H1 (cell line): Measurements from ENCODE around the gene RCL1. TPM values are rescaled to one million over a fixed set of nuclear protein-coding genes. Genes with fewer than 3 reads are reported as not detected.

Experiments
- CTCF ChIA-PET: fragments of 300-600 bp; sonication (Branson Sonifier 250); formaldehyde crosslinking; loops from one replicate; lab custom pipeline; 2021; ENCODE audit not compliant: partially characterized antibody; lab: Charles Lee
- POLR2A ChIA-PET: fragments of 300-600 bp; sonication (Branson Sonifier 250); formaldehyde crosslinking; loops from one replicate; lab custom pipeline; 2021; ENCODE audit warnings: inconsistent platforms; ENCODE audit not compliant: partially characterized antibody; lab: Charles Lee
- DNase-seq, 2 experiments: peaks; one replicate each; pipeline versions ENCODE4 v3.0.0 to v3.0.0-alpha.2; 2010 to 2022; ENCODE audit warnings: low spot score in 2 of 2, low read depth in 1 of 2, mixed read lengths in 1 of 2
- FAIRE-seq: peaks from 2 replicates; lab custom pipeline; 2011; peaks lifted over from hg19 to GRCh38; lab: Jason Lieb, UNC
- H2AFZ ChIP-seq: 2 replicates; pipeline ENCODE4 v1.8.1; 2012; ENCODE audit warnings: low read length, inconsistent platforms
- H2AK5ac ChIP-seq: 2 replicates; pipeline ENCODE4 v1.6.1; 2013; ENCODE audit warnings: low read depth, low read length
- H2BK120ac ChIP-seq: replicated peaks from 2 replicates; pipeline ENCODE3; 2013; ENCODE audit warnings: low read depth, low read length, inconsistent platforms
- H2BK12ac ChIP-seq: 2 replicates; pipeline ENCODE4 v1.6.1; 2013; ENCODE audit warnings: low read depth, low read length
- H2BK15ac ChIP-seq: 2 replicates; pipeline ENCODE4 v1.6.1; 2013; ENCODE audit warnings: low read length
- H2BK20ac ChIP-seq: 2 replicates; pipeline ENCODE4 v1.6.1; 2013; ENCODE audit warnings: low read length
- H2BK5ac ChIP-seq: 2 replicates; pipeline ENCODE4 v1.6.1; 2013; ENCODE audit warnings: low read depth, low read length
- H3K14ac ChIP-seq: 2 replicates; pipeline ENCODE4 v1.6.1; 2013; ENCODE audit warnings: inconsistent platforms; ENCODE audit not compliant: insufficient read length
- H3K18ac ChIP-seq: 2 replicates; pipeline ENCODE4 v1.6.1; 2013; ENCODE audit warnings: low read length; ENCODE audit errors: extremely low read depth
- H3K23ac ChIP-seq: 2 replicates; pipeline ENCODE4 v1.6.1; 2013; ENCODE audit warnings: inconsistent platforms; ENCODE audit not compliant: insufficient read length
- H3K23me2 ChIP-seq: 2 replicates; pipeline ENCODE4 v1.6.1; 2013; ENCODE audit warnings: low read depth, low read length
- H3K27ac ChIP-seq: 2 replicates; pipeline ENCODE4 v1.6.1; 2011; ENCODE audit warnings: low read depth, low read length, inconsistent platforms
- H3K27me3 ChIP-seq, 4 experiments: replicated peaks in 1 of 4; 1 replicate in 1 of 4; 2 replicates in 3 of 4; pipeline versions ENCODE4 v1.6.1 to v1.8.1; 2011 to 2013; ENCODE audit warnings: low read length in 3 of 4, mild to moderate bottlenecking in 3 of 4, inconsistent platforms in 2 of 4, mixed read lengths in 2 of 4, moderate library complexity in 1 of 4; ENCODE audit not compliant: control insufficient read depth in 3 of 4, insufficient read depth in 3 of 4; ENCODE audit errors: extremely low read depth in 1 of 4
- H3K36me3 ChIP-seq, 4 experiments: 2 replicates each; pipeline versions ENCODE4 v1.6.1 to v1.8.1; 2011 to 2013; ENCODE audit warnings: mild to moderate bottlenecking in 4 of 4, low read length in 3 of 4, moderate library complexity in 2 of 4, control low read depth in 1 of 4, inconsistent platforms in 1 of 4; ENCODE audit not compliant: insufficient read depth in 4 of 4, control insufficient read depth in 2 of 4
- H3K4ac ChIP-seq: replicated peaks from 2 replicates; pipeline ENCODE3; 2013; ENCODE audit warnings: low read length, low read depth, mixed read lengths, inconsistent platforms; ENCODE audit not compliant: insufficient read length
- H3K4me1 ChIP-seq, 4 experiments: replicated peaks in 1 of 4; 1 replicate in 1 of 4; 2 replicates in 3 of 4; pipeline versions ENCODE4 v1.6.1 to v1.8.1; 2011 to 2013; ENCODE audit warnings: low read length in 3 of 4, inconsistent platforms in 2 of 4, mixed read lengths in 1 of 4; ENCODE audit not compliant: insufficient read depth in 4 of 4, control insufficient read depth in 3 of 4
- H3K4me2 ChIP-seq, 2 experiments: 2 replicates each; pipeline versions ENCODE4 v1.6.1 to v1.8.1; 2011 to 2013; ENCODE audit warnings: low read depth in 2 of 2, low read length in 2 of 2, control low read depth in 1 of 2, inconsistent platforms in 1 of 2, mild to moderate bottlenecking in 1 of 2; ENCODE audit not compliant: insufficient read depth in 1 of 2
- H3K4me3 ChIP-seq, 4 experiments: fragments of 200-600, 300-600 bp in 1 of 4; sonication (generic), shearing (Covaris generic), sonication (Bioruptor Twin) in 1 of 4; 2 replicates each; pipeline versions ENCODE4 v1.5.1 to v1.8.1; 2011 to 2016; ENCODE audit warnings: low read length in 4 of 4, low read depth in 3 of 4, control low read depth in 2 of 4, inconsistent platforms in 2 of 4, mild to moderate bottlenecking in 2 of 4, mixed read lengths in 1 of 4, moderate library complexity in 1 of 4; ENCODE audit not compliant: insufficient read depth in 2 of 4; ENCODE audit errors: extremely low read depth in 1 of 4
- H3K56ac ChIP-seq: replicated peaks from 2 replicates; pipeline ENCODE3; 2013; ENCODE audit warnings: low read depth, mild to moderate bottlenecking, mixed read lengths, low read length, inconsistent platforms; ENCODE audit not compliant: insufficient read length
- H3K79me1 ChIP-seq: 2 replicates; pipeline ENCODE4 v1.6.1; 2013; ENCODE audit warnings: low read depth, low read length, control low read depth
- H3K79me2 ChIP-seq, 2 experiments: 2 replicates each; pipeline versions ENCODE4 v1.6.1 to v1.8.1; 2012 to 2013; ENCODE audit warnings: low read length in 2 of 2, mild to moderate bottlenecking in 2 of 2, inconsistent platforms in 1 of 2; ENCODE audit not compliant: insufficient read depth in 2 of 2, control insufficient read depth in 1 of 2
- H3K9ac ChIP-seq, 4 experiments: replicated peaks in 1 of 4; 1 replicate in 1 of 4; 2 replicates in 3 of 4; pipeline versions ENCODE4 v1.6.1 to v1.8.1; 2011 to 2013; ENCODE audit warnings: low read depth in 3 of 4, low read length in 3 of 4, control low read depth in 2 of 4, mild to moderate bottlenecking in 2 of 4, moderate library complexity in 2 of 4, inconsistent platforms in 1 of 4; ENCODE audit errors: extremely low read depth in 1 of 4
- H3K9me3 ChIP-seq, 2 experiments: 2 replicates each; pipeline versions ENCODE4 v1.6.1 to v1.8.1; 2012 to 2013; ENCODE audit warnings: mild to moderate bottlenecking in 2 of 2, moderate library complexity in 2 of 2, control low read depth in 1 of 2, inconsistent platforms in 1 of 2, low read depth in 1 of 2, low read length in 1 of 2, mixed read lengths in 1 of 2; ENCODE audit not compliant: insufficient read depth in 2 of 2
- H4K20me1 ChIP-seq, 2 experiments: replicated peaks in 1 of 2; 2 replicates each; pipeline versions ENCODE3 to v1.8.1; 2011 to 2013; ENCODE audit warnings: inconsistent platforms in 2 of 2, low read length in 2 of 2, mild to moderate bottlenecking in 1 of 2; ENCODE audit not compliant: insufficient read depth in 2 of 2, control insufficient read depth in 1 of 2
- H4K5ac ChIP-seq: 2 replicates; pipeline ENCODE4 v1.6.1; 2013; ENCODE audit warnings: low read length, low read depth, mixed read lengths, inconsistent platforms; ENCODE audit not compliant: insufficient read length
- H4K8ac ChIP-seq: 2 replicates; pipeline ENCODE4 v1.8.0; 2013; ENCODE audit warnings: mild to moderate bottlenecking, moderate library complexity, low read length, inconsistent platforms; ENCODE audit not compliant: insufficient read depth; ENCODE audit errors: extremely low read depth
- H4K91ac ChIP-seq: replicated peaks from 2 replicates; pipeline ENCODE3; 2013; ENCODE audit warnings: low read length, mixed read lengths, inconsistent platforms; ENCODE audit not compliant: insufficient read length
- BCL11A ChIP-seq, 2 experiments: IDR thresholded peaks; one replicate each; pipeline ENCODE4 v1.6.1; 2011; ENCODE audit warnings: low read depth in 2 of 2, low read length in 2 of 2, mild to moderate bottlenecking in 2 of 2
- HDAC2 ChIP-seq, 2 experiments: fragments of 300-600 bp in 1 of 2; sonication (generic) in 1 of 2; IDR thresholded peaks; 2 replicates each; pipeline ENCODE4 v1.6.1; 2011 to 2012; ENCODE audit warnings: low read depth in 2 of 2, low read length in 2 of 2, mild to moderate bottlenecking in 2 of 2, moderate library complexity in 2 of 2, borderline replicate concordance in 1 of 2, inconsistent platforms in 1 of 2
- RFX5 ChIP-seq: IDR thresholded peaks from 2 replicates; pipeline ENCODE4 v1.6.1; 2011; ENCODE audit warnings: low read depth, low read length, improper control_type of control experiment, borderline replicate concordance
- SRF ChIP-seq: IDR thresholded peaks from 2 replicates; pipeline ENCODE4 v1.6.1; 2011; ENCODE audit warnings: mild to moderate bottlenecking, low read depth, low read length, moderate library complexity
- TEAD4 ChIP-seq: IDR thresholded peaks from 2 replicates; pipeline ENCODE4 v1.6.1; 2012; ENCODE audit warnings: low read depth, low read length, inconsistent platforms, mixed read lengths
- WGBS, 2 experiments: shearing (Covaris generic) in 1 of 2; methylation state at CpG; one replicate each; pipeline versions ENCODE4 v1.1.6 to v1.1.7; 2013 to 2015; ENCODE audit warnings: low lambda C conversion rate in 2 of 2, mixed read lengths in 2 of 2, inconsistent platforms in 1 of 2, low coverage in 1 of 2, missing lambda C conversion rate in 1 of 2; ENCODE audit not compliant: insufficient replicate concordance in 2 of 2, insufficient coverage in 1 of 2, insufficient read length in 1 of 2; ENCODE audit errors: extremely low coverage in 1 of 2, missing lambda C conversion rate in 1 of 2; 5-methylcytosine and 5-hydroxymethylcytosine counted together
- polyA plus RNA-seq, 7 experiments: library from polyadenylated mRNA; depleted of rRNA in 3 of 7; stranded (reverse) in 5 of 7; unstranded in 2 of 7; fragments of >200 nt in 5 of 7; fragments of 200-250 nt in 2 of 7; gene quantifications; 1 replicate in 5 of 7; 2 replicates in 1 of 7; 4 replicates in 1 of 7; pipeline versions ENCODE4 v1.2.1 to v1.2.3, GENCODE V29; 2011 to 2013; ENCODE audit warnings: missing spikeins in 2 of 7, mixed read lengths in 2 of 7
- total RNA-seq: library from RNA; stranded (reverse); fragmentation: NEBNext Ultra II Directional; extraction: Animal tissue kit (Norgen Biotek cat#: 25700); gene quantifications from 2 replicates; pipeline ENCODE4 v1.2.1, GENCODE V29; 2021

The RCL1 gene
- total and polyA plus RNA-seq, 2 of the 8 experiments (the other 6 are each of a cell fraction or from before 2014, with no cell fraction given), result 21.0 to 29.5 TPM

DNA sequence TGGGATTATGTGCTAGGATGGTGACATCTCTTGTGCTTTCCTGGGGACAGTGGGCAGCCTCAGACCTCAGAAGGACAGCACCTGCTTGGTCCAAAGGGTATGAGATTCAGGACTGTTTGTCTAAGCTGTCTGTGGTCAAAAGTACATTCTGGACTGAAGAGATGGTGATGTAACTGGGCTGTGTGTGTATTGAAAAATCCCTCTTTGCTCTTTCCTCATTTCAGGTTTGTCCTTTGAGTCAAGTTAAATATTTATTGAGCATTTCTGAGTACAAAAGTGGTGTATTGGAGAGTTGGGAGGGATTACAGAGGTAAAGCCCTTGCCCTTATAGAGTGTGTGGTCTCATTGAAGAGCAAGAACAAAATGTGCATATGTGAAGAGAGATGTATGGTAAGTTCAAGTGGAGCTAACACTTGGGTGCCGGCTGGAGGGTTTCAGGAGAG, 46.7 kb downstream of the RCL1 start:
- ChIA-PET CTCF (interaction anchor here (0.8 to 1.2 kb wide), 4 partner anchors 12 to 77 kb away, joined by 3 to 6 read pairs (median 4); no protein-coding TSS in a partner anchor), POLR2A (no interaction called here)
- Histone ChIP-seq H2BK12ac (no peak overlapping the region), H3K9me3 (no peaks in the 10 kb centered on the region), H3K36me3 (peaks cover 6 to 21% (median 12%) of the 10 kb centered on the region in 4 experiments; a peak in 7 of 8 replicates), H3K56ac (no peak overlapping the region), H3K4me3 (no peak overlapping the region), H3K4ac (no peak overlapping the region), H2BK20ac (no peak overlapping the region), H3K18ac (no peak overlapping the region), H3K4me1 (no peaks in the 10 kb centered on the region), H3K14ac (no peak overlapping the region), H3K9ac (no peak overlapping the region), H3K79me1 (peaks cover 6% of the 10 kb centered on the region), H2BK120ac (no peak overlapping the region), H4K91ac (no peak overlapping the region), H3K23me2 (no peaks in the 10 kb centered on the region), H3K4me2 (no peak overlapping the region), H3K27me3 (no peaks in the 10 kb centered on the region), H4K20me1 (peaks cover 2 to 7% of the 10 kb centered on the region in 2 experiments), H4K5ac (no peak overlapping the region), H3K27ac (no peak overlapping the region), H3K79me2 (peaks cover 0 to 4% of the 10 kb centered on the region in 2 experiments; a peak in 1 of 4 replicates), H2BK15ac (no peak overlapping the region), H2AFZ (no peak overlapping the region), H2BK5ac (no peak overlapping the region), H3K23ac (no peak overlapping the region), H2AK5ac (no peak overlapping the region), H4K8ac (no peak overlapping the region)
- TF ChIP-seq TEAD4 (no peak), BCL11A (IDR thresholded peaks at IDR 0.05; ENCODE audit: low read depth in 2 of 2, low read length in 2 of 2) (no peak), SRF (no peak), RFX5 (no peak), HDAC2 (IDR thresholded peaks at IDR 0.05; ENCODE audit: borderline replicate concordance in 1 of 2, low read depth in 2 of 2, low read length in 2 of 2) (no peak)
- FAIRE-seq (no peak), DNase-seq (no peak)
- WGBS, 2 experiments, result 95% methylated on average over 1 of the region's 1 CpG; no CpG with 5 or more reads in 1 of the 2 experiments
